DND-41 (cell line): ENCODE measurements around the gene TSHZ2.
"Not testable (repeated sequence)": the region's sequence is repeated elsewhere in the genome, so short reads cannot be mapped to it uniquely, and the experiment has no call there.

ENCODE experiments used
- EZH2 ChIP-seq: IDR thresholded peaks from 3 replicates; pipeline ENCODE4 v1.6.1; 2012; ENCODE audit warnings: borderline replicate concordance, low read depth, mild to moderate bottlenecking, moderate library complexity, low read length, inconsistent platforms; ENCODE audit not compliant: severe bottlenecking
- TF ChIP-seq, protein P1 (sequence below): IDR thresholded peaks from 2 replicates; pipeline ENCODE4 v1.5.1; 2012; ENCODE audit warnings: borderline replicate concordance, low read length, moderate library complexity, mild to moderate bottlenecking; ENCODE audit not compliant: poor library complexity, severe bottlenecking; ENCODE audit errors: extremely low read depth

DNA sequence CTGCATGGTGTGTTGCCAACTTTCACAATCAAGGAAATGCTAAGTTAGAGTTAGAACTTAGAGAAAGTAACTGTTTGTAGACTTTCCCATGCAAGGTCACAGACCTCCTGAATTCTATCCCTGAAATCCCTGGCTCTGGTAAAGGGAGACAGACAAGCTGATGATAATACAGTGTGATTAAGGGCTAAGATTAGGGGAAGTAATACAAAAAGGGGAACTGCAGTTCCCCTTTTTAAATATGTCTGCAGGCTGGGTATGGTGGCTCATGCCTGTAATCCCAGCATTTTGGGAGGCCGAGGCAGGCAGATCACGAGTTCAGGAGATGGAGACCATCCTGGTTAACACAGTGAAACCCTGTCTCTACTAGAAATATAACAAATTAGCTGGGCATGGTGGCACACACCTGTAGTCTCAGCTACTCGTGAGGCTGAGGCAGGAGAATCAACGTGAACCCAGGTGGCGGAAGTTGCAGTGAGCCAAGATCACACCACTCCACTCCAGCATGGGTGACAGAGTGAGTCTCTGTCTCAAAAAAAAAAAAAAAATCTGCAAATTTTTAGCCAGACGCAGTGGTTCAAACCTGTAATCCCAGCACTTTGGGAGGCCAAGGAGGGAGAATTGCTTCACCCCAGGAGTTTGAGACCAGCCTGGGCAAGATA is 560.6 kb downstream of the TSHZ2 start:
- TF ChIP-seq, protein P1, sequence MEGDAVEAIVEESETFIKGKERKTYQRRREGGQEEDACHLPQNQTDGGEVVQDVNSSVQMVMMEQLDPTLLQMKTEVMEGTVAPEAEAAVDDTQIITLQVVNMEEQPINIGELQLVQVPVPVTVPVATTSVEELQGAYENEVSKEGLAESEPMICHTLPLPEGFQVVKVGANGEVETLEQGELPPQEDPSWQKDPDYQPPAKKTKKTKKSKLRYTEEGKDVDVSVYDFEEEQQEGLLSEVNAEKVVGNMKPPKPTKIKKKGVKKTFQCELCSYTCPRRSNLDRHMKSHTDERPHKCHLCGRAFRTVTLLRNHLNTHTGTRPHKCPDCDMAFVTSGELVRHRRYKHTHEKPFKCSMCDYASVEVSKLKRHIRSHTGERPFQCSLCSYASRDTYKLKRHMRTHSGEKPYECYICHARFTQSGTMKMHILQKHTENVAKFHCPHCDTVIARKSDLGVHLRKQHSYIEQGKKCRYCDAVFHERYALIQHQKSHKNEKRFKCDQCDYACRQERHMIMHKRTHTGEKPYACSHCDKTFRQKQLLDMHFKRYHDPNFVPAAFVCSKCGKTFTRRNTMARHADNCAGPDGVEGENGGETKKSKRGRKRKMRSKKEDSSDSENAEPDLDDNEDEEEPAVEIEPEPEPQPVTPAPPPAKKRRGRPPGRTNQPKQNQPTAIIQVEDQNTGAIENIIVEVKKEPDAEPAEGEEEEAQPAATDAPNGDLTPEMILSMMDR, result not testable (repeated sequence)
- TF ChIP-seq EZH2, result not testable (repeated sequence)
